Measurements from ENCODE around the gene P4HTM.
"Not testable (repeated sequence)": the region's sequence is repeated elsewhere in the genome, so short reads cannot be mapped to it uniquely, and the experiment has no call there.

Gene P4HTM

DNA sequence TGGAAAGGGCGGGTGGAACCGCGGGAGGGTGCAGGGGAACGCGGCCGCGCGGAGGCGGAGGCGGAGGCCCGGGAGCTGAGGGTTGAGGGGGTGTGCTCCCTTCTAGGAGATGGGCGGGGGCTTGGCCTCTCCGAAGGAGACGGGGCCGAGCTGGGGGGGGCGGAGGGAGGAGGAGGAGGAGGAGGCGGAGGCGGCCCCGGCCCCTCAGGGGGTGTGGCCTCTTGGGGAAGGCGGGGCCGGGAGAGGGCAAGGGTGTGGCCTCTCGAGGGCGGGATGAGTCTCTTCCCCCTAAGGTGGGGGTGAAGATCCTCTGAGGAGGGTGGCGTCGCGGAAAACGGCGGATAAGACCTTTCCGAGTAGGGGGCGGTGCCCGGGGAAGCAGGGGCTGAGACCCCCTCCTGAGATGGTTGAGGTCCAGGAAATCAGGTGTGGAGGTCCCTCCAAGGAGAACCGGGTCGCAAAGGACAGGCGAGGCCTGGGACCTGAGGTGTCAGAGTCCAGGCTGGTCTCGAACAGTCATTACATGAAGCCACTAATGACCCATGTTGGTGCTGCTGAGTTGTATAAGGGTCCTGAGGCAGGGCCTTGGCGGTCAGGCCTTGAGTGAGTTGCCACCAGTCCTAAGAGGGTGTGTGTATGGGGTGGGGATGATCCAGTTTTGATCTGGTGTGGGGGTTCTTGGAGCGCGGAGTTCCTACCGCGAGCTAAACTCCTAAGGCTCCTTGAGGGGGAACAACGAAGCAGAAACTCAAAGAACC, 17.9 kb downstream of the P4HTM start:
- DNase-seq (ENCODE audit: insufficient read length, low spot score) = peak; percentile 73

DNA sequence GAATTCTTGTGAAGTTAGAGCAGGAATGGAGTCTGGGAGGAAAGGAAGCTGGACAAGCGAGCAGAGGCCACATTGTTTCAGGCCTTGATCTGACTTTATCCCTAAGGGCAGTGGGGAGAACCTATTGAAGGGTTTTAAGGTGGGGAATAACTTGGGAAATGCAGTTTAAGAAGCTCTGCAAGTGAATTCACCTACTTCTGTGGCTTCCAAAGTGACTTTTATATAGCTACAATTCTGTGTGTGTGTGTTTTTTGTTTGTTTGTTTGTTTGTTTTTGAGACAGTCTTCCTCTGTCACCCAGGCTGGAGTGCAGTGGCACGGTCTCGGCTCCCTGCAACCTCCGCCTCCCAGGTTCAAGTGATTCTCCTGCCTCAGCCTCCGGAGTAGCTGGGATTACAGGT, 18.6 kb downstream of the P4HTM start:
- not testable (repeated sequence) for FAIRE-seq; DNase-seq (ENCODE audit: insufficient read length, low spot score)

More for the DNA sequence above, 17.9 kb downstream of the P4HTM start:
- FAIRE-seq = no peak

DNA sequence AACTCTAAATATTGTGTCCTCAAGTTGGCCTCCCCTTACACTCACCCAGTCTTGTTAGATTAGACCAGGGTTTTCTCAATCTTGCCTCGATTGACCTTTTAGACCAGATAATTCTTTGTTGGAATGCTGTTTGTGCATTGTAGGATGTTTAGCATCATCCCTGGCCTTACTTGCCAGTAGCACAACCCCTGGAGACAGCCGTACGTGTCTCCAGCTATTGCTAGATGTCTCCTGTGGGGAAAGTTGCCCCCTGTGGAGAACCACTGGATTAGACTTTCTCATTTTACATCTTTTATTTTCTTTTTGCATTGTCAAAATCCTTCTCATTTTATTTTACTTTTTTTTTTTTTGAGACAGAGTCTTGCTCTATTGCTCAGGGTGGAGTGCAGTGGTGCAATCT, 19.4 kb downstream of the P4HTM start:
- FAIRE-seq (no peak), DNase-seq (ENCODE audit: insufficient read length, low spot score) (no peak)

DNA sequence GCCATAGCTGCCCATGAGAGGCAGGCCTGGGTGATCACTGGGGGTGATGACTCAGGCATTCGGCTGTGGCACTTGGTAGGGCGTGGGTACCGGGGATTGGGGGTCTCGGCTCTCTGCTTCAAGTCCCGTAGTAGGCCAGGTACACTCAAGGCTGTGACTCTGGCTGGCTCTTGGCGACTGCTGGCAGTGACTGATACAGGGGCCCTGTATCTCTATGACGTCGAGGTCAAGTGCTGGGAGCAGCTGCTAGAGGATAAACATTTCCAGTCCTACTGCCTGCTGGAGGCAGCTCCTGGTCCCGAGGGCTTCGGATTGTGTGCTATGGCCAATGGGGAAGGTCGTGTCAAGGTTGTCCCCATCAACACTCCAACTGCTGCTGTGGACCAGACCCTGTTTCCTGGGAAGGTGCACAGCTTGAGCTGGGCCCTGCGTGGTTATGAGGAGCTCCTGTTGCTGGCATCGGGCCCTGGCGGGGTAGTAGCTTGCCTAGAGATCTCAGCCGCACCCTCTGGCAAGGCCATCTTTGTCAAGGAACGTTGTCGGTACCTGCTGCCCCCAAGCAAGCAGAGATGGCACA, 22.5 kb downstream of the P4HTM start:
- FAIRE-seq (no peak), DNase-seq (ENCODE audit: insufficient read length, low spot score) (no peak)

DNA sequence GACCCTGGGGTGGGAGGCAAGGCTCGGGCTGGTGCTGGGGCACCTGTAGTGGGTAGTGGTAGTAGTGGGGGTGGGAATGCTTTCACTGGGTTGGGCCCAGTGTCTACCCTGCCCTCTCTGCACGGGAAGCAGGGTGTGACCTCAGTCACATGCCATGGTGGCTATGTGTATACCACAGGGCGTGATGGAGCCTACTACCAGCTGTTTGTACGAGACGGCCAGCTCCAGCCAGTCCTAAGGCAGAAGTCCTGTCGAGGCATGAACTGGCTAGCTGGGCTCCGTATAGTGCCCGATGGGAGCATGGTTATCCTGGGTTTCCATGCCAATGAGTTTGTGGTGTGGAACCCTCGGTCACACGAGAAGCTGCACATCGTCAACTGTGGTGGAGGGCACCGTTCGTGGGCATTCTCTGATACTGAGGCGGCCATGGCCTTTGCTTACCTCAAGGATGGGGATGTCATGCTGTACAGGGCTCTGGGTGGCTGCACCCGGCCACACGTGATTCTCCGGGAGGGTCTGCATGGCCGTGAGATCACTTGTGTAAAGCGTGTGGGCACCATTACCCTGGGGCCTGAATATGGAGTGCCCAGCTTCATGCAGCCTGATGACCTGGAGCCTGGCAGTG, 23.2 kb downstream of the P4HTM start:
- no peak for DNase-seq (ENCODE audit: insufficient read length, low spot score)
- FAIRE-seq = no peak

DNA sequence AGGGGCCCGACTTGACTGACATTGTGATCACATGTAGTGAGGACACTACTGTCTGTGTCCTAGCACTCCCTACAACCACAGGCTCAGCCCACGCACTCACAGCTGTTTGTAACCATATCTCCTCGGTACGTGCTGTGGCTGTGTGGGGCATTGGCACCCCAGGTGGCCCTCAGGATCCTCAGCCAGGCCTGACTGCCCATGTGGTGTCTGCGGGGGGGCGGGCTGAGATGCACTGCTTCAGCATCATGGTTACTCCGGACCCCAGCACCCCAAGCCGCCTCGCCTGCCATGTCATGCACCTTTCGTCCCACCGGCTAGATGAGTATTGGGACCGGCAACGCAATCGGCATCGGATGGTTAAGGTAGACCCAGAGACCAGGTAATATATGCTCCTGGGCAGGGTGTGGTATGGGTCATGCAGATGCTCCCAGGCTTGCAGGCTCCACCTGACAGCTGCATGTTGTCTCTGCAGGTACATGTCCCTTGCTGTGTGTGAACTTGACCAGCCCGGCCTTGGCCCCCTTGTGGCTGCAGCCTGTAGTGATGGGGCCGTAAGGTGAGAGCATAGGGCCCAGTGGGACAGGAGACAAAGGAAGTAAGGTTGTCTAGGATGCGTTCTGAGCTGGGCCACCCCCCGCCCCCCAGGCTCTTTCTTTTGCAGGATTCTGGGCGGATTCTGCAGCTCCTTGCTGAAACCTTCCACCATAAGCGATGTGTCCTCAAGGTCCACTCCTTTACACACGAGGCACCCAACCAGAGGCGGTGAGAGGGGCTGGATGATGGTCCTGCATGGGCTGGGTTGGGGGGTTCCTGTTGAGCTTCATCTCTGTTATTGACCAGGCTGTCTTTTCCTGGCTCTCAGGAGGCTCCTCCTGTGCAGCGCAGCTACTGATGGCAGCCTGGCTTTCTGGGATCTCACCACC, 24.0 kb downstream of the P4HTM start:
- no peak for DNase-seq (ENCODE audit: insufficient read length, low spot score)

DNA sequence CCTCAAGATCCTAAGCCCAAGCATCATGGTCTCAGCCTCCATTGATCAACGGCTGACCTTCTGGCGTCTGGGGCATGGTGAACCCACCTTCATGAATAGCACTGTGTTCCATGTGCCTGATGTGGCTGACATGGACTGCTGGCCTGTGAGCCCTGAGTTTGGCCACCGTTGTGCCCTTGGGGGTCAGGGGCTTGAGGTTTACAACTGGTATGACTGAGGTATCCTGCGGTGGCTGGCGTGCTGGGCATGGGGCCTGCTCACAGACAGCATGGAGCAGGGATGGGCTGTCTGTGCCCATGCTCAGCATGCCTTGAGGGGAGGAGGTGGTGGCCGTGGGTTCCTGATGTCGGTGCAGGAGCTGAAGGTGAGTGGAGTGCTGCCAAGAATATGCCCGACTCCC, 25.0 kb downstream of the P4HTM start:
- FAIRE-seq = no peak

More for the DNA sequence above, 24.0 kb downstream of the P4HTM start:
- no peak for FAIRE-seq

DNA sequence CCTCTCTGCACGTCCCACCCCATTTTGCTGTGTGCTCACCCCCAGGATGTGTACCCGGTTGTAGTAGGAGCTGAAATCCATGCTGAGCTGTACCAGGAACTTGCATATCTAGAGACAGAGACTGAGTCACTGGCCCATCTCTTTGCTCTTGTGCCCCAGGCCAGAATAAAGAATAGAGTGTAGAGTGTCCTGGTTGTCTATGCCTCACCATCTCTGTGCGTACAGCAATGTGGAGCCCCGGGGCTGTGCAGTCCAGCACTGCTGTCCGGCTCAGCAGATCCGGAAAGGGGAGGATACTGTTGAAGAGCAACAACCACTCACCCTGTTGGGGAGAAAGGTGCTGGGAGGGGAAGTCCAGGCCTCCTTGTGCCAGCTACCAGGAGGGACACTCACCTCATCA, 25.7 kb downstream of the P4HTM start:
- FAIRE-seq (no peak), DNase-seq (ENCODE audit: insufficient read length, low spot score) (no peak)

More for the DNA sequence above, 25.0 kb downstream of the P4HTM start:
- DNase-seq (ENCODE audit: insufficient read length, low spot score) = no peak

DNA sequence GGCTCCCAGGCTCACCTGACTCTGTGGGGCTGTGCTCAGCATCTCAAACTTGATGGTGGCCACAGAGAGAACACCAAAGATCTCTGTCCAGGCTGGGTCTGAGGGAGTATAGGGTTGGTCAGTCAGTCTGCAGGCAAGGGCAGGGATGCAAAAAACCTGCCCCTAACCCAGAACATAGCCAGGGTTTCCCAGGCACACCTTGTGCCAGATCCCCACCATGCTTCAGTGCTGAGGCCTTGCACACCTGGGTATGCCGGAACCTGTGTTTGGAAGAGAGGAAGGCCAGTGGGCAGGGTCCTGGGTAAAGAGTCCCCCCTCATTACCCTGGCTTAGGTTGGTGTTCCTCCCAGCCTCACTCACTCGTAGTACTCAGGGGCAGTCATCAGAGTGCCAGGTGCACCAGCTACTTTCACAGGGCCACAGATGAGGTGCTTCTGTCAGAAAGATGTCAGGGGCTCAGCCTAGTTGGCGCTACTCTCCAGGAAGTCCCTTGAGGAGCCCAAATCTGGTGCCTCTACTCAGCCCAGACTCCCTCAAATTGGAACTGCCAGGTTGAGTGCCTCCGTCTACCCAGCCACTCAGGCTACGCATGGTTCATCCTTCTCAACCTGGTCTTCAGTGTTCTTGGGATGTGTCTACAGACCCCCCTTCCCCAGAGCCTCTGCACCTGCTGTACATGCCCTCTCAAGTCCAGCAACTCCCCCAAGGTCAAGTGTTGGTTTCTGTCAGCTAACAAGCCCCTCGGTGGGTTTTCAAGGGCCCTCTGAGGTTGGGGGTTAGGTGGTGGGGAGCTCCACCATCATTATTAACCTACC, 26.6 kb downstream of the P4HTM start:
- FAIRE-seq (no peak), DNase-seq (ENCODE audit: insufficient read length, low spot score) (no peak)

DNA sequence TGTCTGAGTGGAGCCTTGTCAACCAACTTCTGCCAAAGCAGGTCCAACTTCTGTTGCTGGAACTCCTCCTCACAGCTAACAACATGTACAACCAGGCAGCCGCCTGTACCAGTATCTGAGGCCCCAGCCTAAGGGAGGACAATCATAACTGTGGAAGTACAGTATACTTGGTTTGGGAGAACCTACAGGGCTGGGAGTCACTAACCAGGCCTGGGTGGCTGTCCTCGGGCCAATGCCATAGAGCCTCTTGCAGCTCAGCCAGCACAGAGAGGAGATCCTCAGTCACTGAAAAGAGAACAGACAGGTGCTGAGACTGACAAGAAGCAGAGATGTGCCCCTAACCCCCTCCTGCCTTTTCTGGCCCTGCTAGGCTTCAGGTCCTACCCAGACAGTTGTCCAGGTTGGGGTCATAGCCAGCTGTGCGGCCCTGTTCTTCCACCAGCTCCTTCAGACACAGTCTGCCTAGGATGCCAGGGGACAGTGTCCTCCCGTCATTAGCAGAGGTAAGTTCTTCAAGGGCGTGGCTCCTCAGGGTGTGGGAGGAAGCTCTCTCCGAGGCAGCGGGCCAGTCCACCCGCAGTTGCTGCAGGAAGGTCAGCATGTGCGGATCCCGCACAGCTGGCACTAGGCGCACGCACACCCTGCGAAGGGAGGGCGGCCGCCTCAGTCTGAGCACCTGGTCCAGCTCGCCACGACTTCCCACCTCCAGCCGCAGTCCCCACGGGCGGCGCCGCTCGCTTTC, 27.4 kb downstream of the P4HTM start:
- FAIRE-seq (no peak), DNase-seq (ENCODE audit: insufficient read length, low spot score) (no peak)

DNA sequence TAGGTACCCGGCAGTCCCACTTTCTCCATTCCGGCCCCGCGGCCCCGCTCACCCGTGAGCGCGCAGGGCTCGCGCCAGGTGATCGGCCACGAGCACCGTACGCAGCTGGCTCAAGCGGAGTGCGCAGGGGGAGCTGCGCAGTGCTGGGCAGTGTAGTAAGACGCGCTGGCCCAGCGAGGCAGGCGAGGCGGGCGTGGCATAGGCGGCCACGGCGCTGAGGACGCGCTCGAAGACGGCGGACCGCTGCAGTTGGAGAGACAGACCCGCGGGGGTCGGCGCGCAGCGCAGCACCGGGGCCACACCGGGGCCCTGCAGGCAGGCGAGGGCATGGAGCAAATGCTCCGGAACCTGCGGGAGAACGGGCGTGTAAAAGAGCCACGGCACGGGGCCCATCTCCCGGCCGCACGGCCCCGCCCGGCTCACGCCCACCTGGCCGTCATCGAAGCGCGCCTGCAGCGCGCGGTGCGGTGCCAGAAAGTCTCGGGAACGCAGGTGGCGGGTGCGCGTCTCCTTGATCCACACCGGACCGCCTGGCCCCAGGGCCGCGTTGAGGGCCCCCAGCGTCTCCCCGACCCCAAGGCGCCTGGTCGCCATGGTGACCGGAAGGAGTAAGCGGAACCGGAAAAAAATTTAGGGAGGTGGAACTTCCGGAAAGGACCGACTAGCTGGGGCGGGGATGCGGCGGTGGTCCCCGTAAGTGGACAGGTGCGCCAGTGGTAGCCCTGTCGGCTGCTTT, 28.1 kb downstream of the P4HTM start, which contains the start of gene DALRD3:
Gene DALRD3 (minus strand): TSS at position 610 of the 736 bp plus-strand sequence. CDS start 16 bp downstream, at position 594.
- peak; percentile 72 for FAIRE-seq
- DNase-seq (ENCODE audit: insufficient read length, low spot score) = peak; percentile 64

DNA sequence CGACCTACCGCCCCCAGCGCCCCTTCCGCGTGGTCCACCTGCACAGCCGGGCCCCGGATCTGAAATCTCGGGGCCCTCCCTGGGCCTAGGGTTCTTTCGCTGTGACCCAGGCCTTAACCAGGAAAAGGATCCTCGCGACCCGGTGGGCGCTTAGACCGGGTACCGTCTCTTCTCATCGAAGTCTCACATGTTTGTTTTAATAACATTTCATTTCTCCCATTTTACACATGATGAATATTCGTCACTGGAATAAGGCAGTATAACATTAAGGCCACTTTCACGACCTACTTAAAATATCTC, 28.6 kb downstream of the P4HTM start:
- no peak for DNase-seq (ENCODE audit: insufficient read length, low spot score)
- FAIRE-seq = no peak

DNA sequence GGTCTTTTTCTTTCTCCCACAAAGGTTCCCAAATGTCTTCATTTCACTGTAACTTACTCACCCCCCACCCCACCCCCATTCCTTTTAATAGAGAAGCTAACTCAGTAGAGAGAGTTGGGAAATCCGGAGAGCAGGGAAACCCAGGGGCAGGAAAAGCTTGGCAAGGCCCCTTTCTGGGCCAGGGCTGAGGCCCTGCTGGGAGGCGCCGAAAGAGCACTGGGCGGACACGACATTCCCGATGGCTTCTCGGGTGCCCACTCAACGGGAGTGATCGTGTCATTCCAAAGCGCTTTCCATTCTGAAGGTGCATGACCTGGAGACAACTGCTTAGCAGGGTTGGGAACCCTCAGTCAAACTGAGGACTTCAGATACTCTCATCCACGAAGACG, 29.9 kb downstream of the P4HTM start:
- no peak for FAIRE-seq
- no peak for DNase-seq (ENCODE audit: insufficient read length, low spot score)

DNA sequence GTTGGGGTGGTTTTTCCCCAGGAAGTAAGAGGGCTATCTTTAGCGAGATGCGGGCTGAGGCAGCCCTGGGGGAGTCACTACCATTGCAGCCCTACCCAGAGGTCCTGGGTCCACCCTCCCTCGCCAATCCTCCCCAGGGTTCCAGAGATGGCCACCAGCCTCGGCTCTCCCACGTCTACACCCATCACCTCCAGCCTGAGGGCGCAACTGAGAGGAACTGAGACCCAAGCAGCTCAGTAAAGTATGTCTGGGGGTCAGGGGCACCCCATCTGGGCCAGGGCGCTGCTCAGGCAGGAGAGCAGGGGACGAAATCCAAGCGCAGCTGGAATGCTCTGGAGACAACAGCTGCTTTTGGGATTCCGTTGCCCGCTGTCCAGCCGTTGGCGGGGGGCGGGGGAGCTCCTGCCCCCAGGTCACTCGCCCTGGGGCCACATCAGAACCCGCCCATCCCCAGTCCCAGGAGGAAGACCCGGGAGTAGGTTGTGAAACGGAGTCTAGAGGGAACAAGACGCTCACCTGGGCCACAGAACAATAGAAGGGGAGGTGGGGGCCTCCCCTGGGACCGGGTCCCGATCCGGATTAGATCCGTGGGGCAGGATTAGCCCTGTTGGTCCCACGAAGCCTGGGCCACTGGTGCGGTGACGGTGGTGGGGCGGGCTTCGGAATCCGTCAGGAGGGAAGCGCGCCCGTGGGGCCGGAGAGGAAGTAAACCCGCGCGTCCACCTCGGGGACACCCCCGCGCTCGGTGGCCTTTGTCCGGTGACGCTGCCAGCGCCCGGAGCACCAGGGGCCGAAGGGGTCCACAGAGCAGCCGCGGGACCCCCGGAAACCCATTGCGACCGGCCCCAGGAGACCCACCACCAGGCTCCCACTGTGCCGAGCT, 30.5 kb downstream of the P4HTM start:
- DNase-seq (ENCODE audit: insufficient read length, low spot score) (no peak), FAIRE-seq (no peak)

DNA sequence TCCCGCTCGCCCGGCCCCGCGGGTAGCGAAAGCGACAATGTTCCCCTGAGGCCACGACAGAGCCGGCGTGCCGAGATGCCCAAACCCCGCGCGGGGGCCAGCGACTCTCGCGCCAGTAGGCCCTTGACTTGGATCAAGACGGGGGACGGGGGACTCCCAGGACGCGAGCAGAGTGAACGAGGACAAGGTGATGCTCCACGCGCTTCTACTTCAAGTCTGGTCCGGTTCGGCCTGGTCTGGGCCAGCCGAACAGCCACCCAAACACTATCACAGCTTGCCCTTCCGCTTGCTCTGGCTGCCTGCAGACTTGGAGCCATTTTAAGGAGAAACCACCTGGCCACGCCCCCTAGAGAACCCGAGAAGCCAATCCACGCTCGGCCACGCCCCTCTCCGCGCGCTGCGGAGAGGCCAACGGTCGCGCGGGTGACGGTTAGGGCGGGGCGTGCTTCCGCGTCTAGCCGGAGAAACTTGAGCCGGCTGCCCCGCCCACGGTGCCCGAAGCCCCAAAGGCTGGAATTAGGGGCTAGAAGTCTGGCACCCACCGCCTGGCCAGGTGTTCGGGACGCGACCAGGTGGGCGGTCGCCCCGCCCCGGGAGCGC, 31.3 kb downstream of the P4HTM start:
- FAIRE-seq (peak; percentile 93), DNase-seq (ENCODE audit: insufficient read length, low spot score) (peak; percentile 94)

DNA sequence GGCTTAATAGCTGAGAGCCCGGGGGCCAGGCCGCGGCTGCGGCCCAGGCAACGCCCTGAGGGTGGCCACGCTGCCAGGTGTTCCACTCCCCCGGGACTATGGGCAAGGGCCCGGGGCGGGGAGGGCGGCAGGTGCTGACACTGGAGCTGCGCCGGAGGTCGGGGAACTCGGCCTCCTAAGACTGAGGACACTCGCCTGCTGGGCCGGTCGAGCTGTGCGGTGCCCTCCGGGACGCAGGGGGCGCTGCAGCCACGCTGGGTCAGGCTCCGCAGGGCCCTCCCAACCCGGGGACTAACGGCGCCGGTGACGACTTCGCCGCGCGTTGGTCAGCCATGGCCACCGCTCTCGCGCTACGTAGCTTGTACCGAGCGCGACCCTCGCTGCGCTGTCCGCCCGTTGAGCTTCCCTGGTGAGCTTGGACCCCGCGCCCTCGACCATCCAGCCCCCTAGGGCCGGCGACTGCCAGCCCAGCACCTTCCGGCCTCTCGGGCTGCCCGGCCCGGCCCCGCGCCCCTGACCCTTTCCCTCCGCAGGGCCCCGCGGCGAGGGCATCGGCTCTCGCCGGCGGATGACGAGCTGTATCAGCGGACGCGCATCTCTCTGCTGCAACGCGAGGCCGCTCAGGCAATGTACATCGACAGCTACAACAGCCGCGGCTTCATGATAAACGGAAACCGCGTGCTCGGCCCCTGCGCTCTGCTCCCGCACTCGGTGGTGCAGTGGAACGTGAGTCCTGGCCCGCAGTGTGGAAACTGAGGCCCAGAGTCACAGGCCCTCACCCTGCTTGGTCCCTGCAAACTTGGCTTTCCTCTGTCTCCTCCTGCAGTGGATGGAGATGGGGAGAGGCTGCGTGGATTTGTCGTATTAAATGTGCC, 32.0 kb downstream of the P4HTM start, which contains the start of gene NDUFAF3:
Gene NDUFAF3 (plus strand): TSS at position 309 of the 875 bp plus-strand sequence. CDS start 24 bp downstream, at position 333.
- FAIRE-seq (peak; percentile 97), DNase-seq (ENCODE audit: insufficient read length, low spot score) (peak; percentile 88)

All from HTR-8/SVneo (cell line).